Keratinocyte (primary cell): Measurements from ENCODE around the gene CREBRF. TPM values are rescaled to one million over a fixed set of nuclear protein-coding genes. Genes with fewer than 3 reads are reported as not detected.

Experiments
- DNase-seq: peaks from one replicate; pipeline ENCODE4 v3.0.0-alpha.2; 2011; ENCODE audit warnings: low read depth, missing footprints, low spot score
- FAIRE-seq: peaks from 2 replicates; lab custom pipeline; 2011; peaks lifted over from hg19 to GRCh38; lab: Jason Lieb, UNC
- H2AFZ ChIP-seq: 2 replicates; pipeline ENCODE4 v1.6.0; 2012; ENCODE audit warnings: low read length, control low read depth, inconsistent platforms; ENCODE audit not compliant: control insufficient read depth
- H3K27ac ChIP-seq: 2 replicates; pipeline ENCODE4 v1.5.1; 2011; ENCODE audit warnings: low read length; ENCODE audit not compliant: control insufficient read depth, insufficient read depth
- H3K27me3 ChIP-seq: 3 replicates; pipeline ENCODE4 v1.6.0; 2011; ENCODE audit warnings: low read length; ENCODE audit not compliant: control insufficient read depth, insufficient read depth; ENCODE audit errors: extremely low read depth
- H3K36me3 ChIP-seq, 2 experiments: 2 replicates in 1 of 2; 3 replicates in 1 of 2; pipeline ENCODE4 v1.5.1; 2011; ENCODE audit warnings: low read length in 2 of 2, mild to moderate bottlenecking in 1 of 2; ENCODE audit not compliant: control insufficient read depth in 2 of 2, insufficient read depth in 2 of 2; ENCODE audit errors: extremely low read depth in 1 of 2
- H3K4me1 ChIP-seq: 3 replicates; pipeline ENCODE4 v1.5.1; 2011; ENCODE audit warnings: low read length; ENCODE audit not compliant: control insufficient read depth, insufficient read depth; ENCODE audit errors: extremely low read depth
- H3K4me2 ChIP-seq: 3 replicates; pipeline ENCODE4 v1.6.0; 2011; ENCODE audit warnings: low read depth, low read length; ENCODE audit not compliant: control insufficient read depth, insufficient read depth; ENCODE audit errors: extremely low read depth
- H3K4me3 ChIP-seq, 3 experiments: fragments of 200-600 bp in 1 of 3; sonication (generic) in 1 of 3; 2 replicates in 2 of 3; 3 replicates in 1 of 3; pipeline ENCODE4 v1.5.1; 2011 to 2016; ENCODE audit warnings: low read length in 3 of 3, mild to moderate bottlenecking in 3 of 3, control low read depth in 2 of 3, inconsistent platforms in 1 of 3, low read depth in 1 of 3, mixed read lengths in 1 of 3, mixed run types in 1 of 3, moderate library complexity in 1 of 3; ENCODE audit not compliant: control insufficient read depth in 2 of 3, insufficient read depth in 2 of 3; ENCODE audit errors: extremely low read depth in 1 of 3
- H3K79me2 ChIP-seq: 2 replicates; pipeline ENCODE4 v1.6.0; 2012; ENCODE audit warnings: low read length; ENCODE audit not compliant: control insufficient read depth, insufficient read depth
- H3K9ac ChIP-seq: 3 replicates; pipeline ENCODE4 v1.6.0; 2011; ENCODE audit warnings: low read length; ENCODE audit not compliant: control insufficient read depth, insufficient read depth; ENCODE audit errors: extremely low read depth
- H3K9me1 ChIP-seq: 3 replicates; pipeline ENCODE4 v1.6.0; 2011; ENCODE audit warnings: low read length; ENCODE audit not compliant: control insufficient read depth, insufficient read depth; ENCODE audit errors: extremely low read depth
- H3K9me3 ChIP-seq: 2 replicates; pipeline ENCODE4 v1.5.1; 2012; ENCODE audit warnings: low read depth, low read length; ENCODE audit not compliant: control insufficient read depth
- H4K20me1 ChIP-seq: 3 replicates; pipeline ENCODE4 v1.6.0; 2011; ENCODE audit warnings: low read length; ENCODE audit not compliant: control insufficient read depth, insufficient read depth; ENCODE audit errors: extremely low read depth
- CTCF ChIP-seq, 3 experiments: IDR thresholded peaks in 1 of 3; conservative IDR thresholded peaks in 1 of 3; optimal IDR thresholded peaks in 1 of 3; 2 replicates in 2 of 3; 3 replicates in 1 of 3; pipeline versions ENCODE3 to v1.5.1; 2011; ENCODE audit warnings: low read length in 3 of 3, mild to moderate bottlenecking in 3 of 3, moderate library complexity in 2 of 3, control low read depth in 1 of 3, inconsistent platforms in 1 of 3; ENCODE audit not compliant: insufficient read depth in 2 of 3; ENCODE audit errors: extremely low read depth in 1 of 3
- EZH2 ChIP-seq: IDR thresholded peaks from one replicate; pipeline ENCODE4 v1.6.1; 2012; ENCODE audit warnings: inconsistent platforms, mild to moderate bottlenecking, low read length, moderate library complexity
- dilution Hi-C: fragments of 300-500 bp; cut with MboI; formaldehyde crosslinking; loops from one replicate; pipeline ENCODE4 v1.7.0; 2020; ENCODE audit warnings: low sequenced_read_pairs; ENCODE audit not compliant: extremely low pct_ligation_motif_present
- polyA plus RNA-seq, 5 experiments: library from polyadenylated mRNA; depleted of rRNA in 3 of 5; stranded (reverse) in 3 of 5; stranded (forward) in 1 of 5; unstranded in 1 of 5; fragments of >200 nt; gene quantifications; 1 replicate in 1 of 5; 2 replicates in 3 of 5; 3 replicates in 1 of 5; pipeline versions ENCODE4 v1.2.1 to v1.2.3, GENCODE V29; 2011 to 2012; ENCODE audit warnings: missing spikeins in 2 of 5, low read depth in 1 of 5, low replicate concordance in 1 of 5

CREBRF gene
- polyA plus RNA-seq, 1 donor (not counting 4 experiments of a cell fraction or from before 2014, with no cell fraction given): 4.1 TPM

- Histone ChIP-seq H3K4me2 (no peak overlapping the region), H3K36me3 (no peaks in the 10 kb centered on the region), H2AFZ (no peak overlapping the region), H3K4me1 (no peaks in the 10 kb centered on the region), H3K27me3 (no peaks in the 10 kb centered on the region), H4K20me1 (no peaks in the 10 kb centered on the region), H3K4me3 (no peak overlapping the region), H3K9ac (no peak overlapping the region), H3K27ac (no peak overlapping the region), H3K9me1 (no peaks in the 10 kb centered on the region), H3K9me3 (no peaks in the 10 kb centered on the region), H3K79me2 (no peaks in the 10 kb centered on the region)
- no peak for DNase-seq
- TF ChIP-seq EZH2 (no peak), CTCF (optimal IDR thresholded peaks at IDR 0.05 in 1 of 3, IDR thresholded peaks at IDR 0.05 in 1 of 3, conservative IDR thresholded peaks at IDR 0.05 in 1 of 3; ENCODE audit: extremely low read depth in 1 of 3, insufficient read depth in 2 of 3, low read length in 3 of 3) (no peak)
- peak; percentile 29 for FAIRE-seq
- dilution Hi-C loops: no loop called here
Observed at GRCh38 chr5:173114536-173114935, 58.4 kb downstream of the CREBRF start.

GRCh38 chr5:173119719-173120118, 63.6 kb downstream of the CREBRF start:
- H3K9me1 ChIP-seq: no peaks in the 10 kb centered on the region
- H3K27me3 ChIP-seq: no peaks in the 10 kb centered on the region
- no peaks in the 10 kb centered on the region for H3K4me1 ChIP-seq
- FAIRE-seq (no peak), DNase-seq (no peak)
- H2AFZ ChIP-seq: no peak overlapping the region
- TF ChIP-seq EZH2 (no peak), CTCF (optimal IDR thresholded peaks at IDR 0.05 in 1 of 3, IDR thresholded peaks at IDR 0.05 in 1 of 3, conservative IDR thresholded peaks at IDR 0.05 in 1 of 3; ENCODE audit: extremely low read depth in 1 of 3, insufficient read depth in 2 of 3, low read length in 3 of 3) (no peak)
- dilution Hi-C loops: no loop called here
- no peaks in the 10 kb centered on the region for H3K9me3 ChIP-seq
- H3K4me2 ChIP-seq: no peak overlapping the region
- no peaks in the 10 kb centered on the region for H3K79me2 ChIP-seq
- H3K27ac ChIP-seq: no peak overlapping the region
- H3K9ac ChIP-seq: no peak overlapping the region
- no peak overlapping the region for H3K4me3 ChIP-seq
- H3K36me3 ChIP-seq: no peaks in the 10 kb centered on the region
- H4K20me1 ChIP-seq: no peaks in the 10 kb centered on the region
